Endothelial cell of umbilical vein (primary cell): ENCODE data around the gene IL17RD. TPM values are rescaled to one million over a fixed set of nuclear protein-coding genes. Genes with fewer than 3 reads are reported as not detected.

Source experiments
- BruUV-seq: library from RNA; stranded (reverse); fragments of 400-500 nt; replicated peaks from 2 replicates; lab custom pipeline; 2021; lab: Mats Ljungman, UMichigan
- CTCF ChIA-PET: fragments of 300-600, 350-600 bp; sonication (Branson Sonifier 250); formaldehyde crosslinking; loops from one replicate; lab custom pipeline; 2021; ENCODE audit warnings: antibody characterized with exemption, inconsistent platforms; lab: Charles Lee
- POLR2A ChIA-PET: fragments of 300-600, 350-600 bp; sonication (Branson Sonifier 250); formaldehyde crosslinking; loops from one replicate; lab custom pipeline; 2021; ENCODE audit warnings: antibody characterized with exemption, inconsistent platforms; lab: Charles Lee
- DNase-seq: peaks from one replicate; pipeline ENCODE4 v3.0.0-alpha.2; 2011; ENCODE audit warnings: low read depth, low spot score
- FAIRE-seq: peaks from 2 replicates; lab custom pipeline; 2011; peaks lifted over from hg19 to GRCh38; lab: Jason Lieb, UNC
- H2AFZ ChIP-seq: 2 replicates; pipeline ENCODE4 v1.6.0; 2012; ENCODE audit warnings: low read depth, low read length, control low read depth, inconsistent platforms
- H3K27ac ChIP-seq: 2 replicates; pipeline ENCODE4 v1.5.1; 2011; ENCODE audit warnings: low read depth, mild to moderate bottlenecking, control low read depth, low read length, moderate library complexity; ENCODE audit not compliant: insufficient read depth
- H3K27me3 ChIP-seq, 2 experiments: 2 replicates each; pipeline versions ENCODE4 v1.6.0 to v1.6.1; 2011; ENCODE audit warnings: low read length in 2 of 2, mixed read lengths in 1 of 2; ENCODE audit not compliant: control insufficient read depth in 2 of 2, insufficient read depth in 2 of 2
- H3K36me3 ChIP-seq, 2 experiments: 2 replicates in 1 of 2; 3 replicates in 1 of 2; pipeline ENCODE4 v1.5.1; 2011; ENCODE audit warnings: low read length in 2 of 2, mild to moderate bottlenecking in 1 of 2, moderate library complexity in 1 of 2; ENCODE audit not compliant: control insufficient read depth in 2 of 2, insufficient read depth in 2 of 2; ENCODE audit errors: extremely low read depth in 1 of 2
- H3K4me1 ChIP-seq: 3 replicates; pipeline ENCODE4 v1.5.1; 2011; ENCODE audit warnings: mild to moderate bottlenecking, low read length; ENCODE audit not compliant: control insufficient read depth, insufficient read depth; ENCODE audit errors: extremely low read depth
- H3K4me2 ChIP-seq: 2 replicates; pipeline ENCODE4 v1.6.1; 2011; ENCODE audit warnings: low read length, control low read depth, mixed read lengths; ENCODE audit not compliant: insufficient read depth
- H3K4me3 ChIP-seq, 3 experiments: fragments of 200-600 bp in 1 of 3; sonication (generic), shearing (Covaris generic) in 1 of 3; replicated peaks in 1 of 3; 2 replicates each; pipeline ENCODE4 v1.5.1; 2011 to 2016; ENCODE audit warnings: control low read depth in 3 of 3, low read length in 3 of 3, mild to moderate bottlenecking in 2 of 3, inconsistent platforms in 1 of 3, low read depth in 1 of 3, moderate library complexity in 1 of 3; ENCODE audit not compliant: insufficient read depth in 1 of 3
- H3K79me2 ChIP-seq: 2 replicates; pipeline ENCODE4 v1.6.0; 2012; ENCODE audit warnings: low read length, inconsistent platforms; ENCODE audit not compliant: control insufficient read depth, insufficient read depth
- H3K9ac ChIP-seq: replicated peaks from 2 replicates; pipeline ENCODE3; 2011; ENCODE audit warnings: low read length, control low read depth; ENCODE audit not compliant: insufficient read depth; ENCODE audit errors: extremely low read depth
- H3K9me1 ChIP-seq: replicated peaks from 3 replicates; pipeline ENCODE4 v1.6.0; 2011; ENCODE audit warnings: mild to moderate bottlenecking, low read length; ENCODE audit not compliant: control insufficient read depth, insufficient read depth; ENCODE audit errors: extremely low read depth
- H3K9me3 ChIP-seq: replicated peaks from 2 replicates; pipeline ENCODE4 v1.5.1; 2012; ENCODE audit warnings: low read length, inconsistent platforms; ENCODE audit not compliant: control insufficient read depth, insufficient read depth
- H4K20me1 ChIP-seq: replicated peaks from 2 replicates; pipeline ENCODE3; 2011; ENCODE audit warnings: mild to moderate bottlenecking, low read length; ENCODE audit not compliant: control insufficient read depth, insufficient read depth; ENCODE audit errors: extremely low read depth
- EZH2 ChIP-seq: IDR thresholded peaks from 2 replicates; pipeline ENCODE4 v1.6.1; 2012; ENCODE audit warnings: borderline replicate concordance, low read depth, mild to moderate bottlenecking, moderate library complexity, low read length, inconsistent platforms; ENCODE audit not compliant: severe bottlenecking
- FOS ChIP-seq: IDR thresholded peaks from 2 replicates; pipeline ENCODE4 v1.6.1; 2011; ENCODE audit warnings: mild to moderate bottlenecking, low read length, moderate library complexity, borderline replicate concordance; ENCODE audit not compliant: insufficient read depth
- GATA2 ChIP-seq: IDR thresholded peaks from 2 replicates; pipeline ENCODE4 v1.7.0; 2011; ENCODE audit warnings: low read depth, mild to moderate bottlenecking, moderate library complexity, mixed read lengths, low read length; ENCODE audit not compliant: insufficient read length, insufficient read depth
- MYC ChIP-seq: IDR thresholded peaks from one replicate; pipeline ENCODE4 v1.6.1; 2011; ENCODE audit warnings: mild to moderate bottlenecking, low read depth, low read length
- dilution Hi-C: fragments of 300-500 bp; cut with MboI; formaldehyde crosslinking; loops from one replicate; pipeline ENCODE4 v1.15.0; 2019; ENCODE audit warnings: low sequenced_read_pairs; ENCODE audit not compliant: extremely low pct_ligation_motif_present
- intact Hi-C: fragments of 100-400 bp; cut with micrococcal nuclease; formaldehyde crosslinking; loops from one replicate; pipeline ENCODE4 v1.10.0; 2022
- polyA plus RNA-seq, 4 experiments: library from polyadenylated mRNA; depleted of rRNA in 3 of 4; stranded (reverse) in 3 of 4; unstranded in 1 of 4; fragments of >200 nt; gene quantifications; 2 replicates each; pipeline versions ENCODE4 v1.2.1 to v1.2.3, GENCODE V29; 2011 to 2012; ENCODE audit warnings: missing spikeins in 1 of 4
- total RNA-seq: library from RNA; stranded (reverse); gene quantifications from 2 replicates; pipeline ENCODE4 v1.2.3, GENCODE V29; 2021
- TF ChIP-seq, protein P1 (sequence below): IDR thresholded peaks from 2 replicates; pipeline ENCODE4 v1.6.1; 2011; ENCODE audit not compliant: insufficient read depth, insufficient read length
- TF ChIP-seq, protein P2 (sequence below), 2 donors: IDR thresholded peaks; 1 replicate in 1 of 2; 2 replicates in 1 of 2; pipeline ENCODE4 v1.5.1; 2011; ENCODE audit warnings: low read length in 2 of 2, mild to moderate bottlenecking in 2 of 2, moderate library complexity in 2 of 2, control low read depth in 1 of 2, inconsistent platforms in 1 of 2, low read depth in 1 of 2; ENCODE audit not compliant: insufficient read depth in 1 of 2; ENCODE audit errors: extremely low read depth in 1 of 2

The IL17RD gene
- total and polyA plus RNA-seq, 2 donors (not counting 3 experiments of a cell fraction or from before 2014, with no cell fraction given): 0.36 to 0.93 TPM

DNA sequence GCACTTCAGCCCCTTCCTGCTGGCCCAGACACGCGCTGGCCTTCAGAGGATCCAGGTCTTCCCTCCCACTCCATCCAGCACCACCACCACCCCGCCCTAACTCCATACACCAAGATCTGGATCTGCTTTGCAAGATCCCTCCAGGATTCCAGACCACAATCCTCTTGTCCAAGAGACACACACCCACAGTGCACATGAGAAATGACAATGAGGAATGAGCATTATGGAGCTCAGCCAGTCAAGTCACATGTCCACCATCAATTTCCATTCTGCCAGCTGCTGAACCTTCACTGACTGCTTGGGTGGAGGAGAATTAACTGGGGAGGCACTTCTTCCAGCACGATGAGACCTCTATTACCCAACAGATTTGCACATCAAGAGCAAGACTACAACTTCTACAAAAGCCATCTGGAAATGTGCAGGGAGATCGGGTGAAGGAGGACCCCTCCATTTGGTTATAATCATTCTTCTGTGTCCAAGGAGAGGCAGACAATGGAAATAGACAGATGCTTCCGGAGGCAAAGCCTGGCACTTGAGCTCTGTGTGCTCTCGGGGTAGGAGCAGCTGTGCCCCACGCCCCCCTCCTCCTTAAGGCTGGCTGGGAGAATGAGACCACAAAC lies 117.0 kb downstream of the IL17RD start:
- Histone ChIP-seq H3K9me1 (no peaks in the 10 kb centered on the region), H3K9ac (no peak overlapping the region), H3K9me3 (no peaks in the 10 kb centered on the region), H3K4me2 (no peak overlapping the region), H3K4me3 (no peak overlapping the region), H3K27me3 (peaks cover 0 to 7% of the 10 kb centered on the region in 2 experiments), H2AFZ (no peak overlapping the region), H3K4me1 (no peaks in the 10 kb centered on the region), H3K36me3 (no peaks in the 10 kb centered on the region), H4K20me1 (no peaks in the 10 kb centered on the region), H3K79me2 (no peaks in the 10 kb centered on the region), H3K27ac (no peak overlapping the region)
- TF ChIP-seq, protein P1, sequence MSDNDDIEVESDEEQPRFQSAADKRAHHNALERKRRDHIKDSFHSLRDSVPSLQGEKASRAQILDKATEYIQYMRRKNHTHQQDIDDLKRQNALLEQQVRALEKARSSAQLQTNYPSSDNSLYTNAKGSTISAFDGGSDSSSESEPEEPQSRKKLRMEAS: no peak
- no peak for TF ChIP-seq EZH2
- TF ChIP-seq GATA2: no peak
- TF ChIP-seq FOS: no peak
- TF ChIP-seq, protein P2, sequence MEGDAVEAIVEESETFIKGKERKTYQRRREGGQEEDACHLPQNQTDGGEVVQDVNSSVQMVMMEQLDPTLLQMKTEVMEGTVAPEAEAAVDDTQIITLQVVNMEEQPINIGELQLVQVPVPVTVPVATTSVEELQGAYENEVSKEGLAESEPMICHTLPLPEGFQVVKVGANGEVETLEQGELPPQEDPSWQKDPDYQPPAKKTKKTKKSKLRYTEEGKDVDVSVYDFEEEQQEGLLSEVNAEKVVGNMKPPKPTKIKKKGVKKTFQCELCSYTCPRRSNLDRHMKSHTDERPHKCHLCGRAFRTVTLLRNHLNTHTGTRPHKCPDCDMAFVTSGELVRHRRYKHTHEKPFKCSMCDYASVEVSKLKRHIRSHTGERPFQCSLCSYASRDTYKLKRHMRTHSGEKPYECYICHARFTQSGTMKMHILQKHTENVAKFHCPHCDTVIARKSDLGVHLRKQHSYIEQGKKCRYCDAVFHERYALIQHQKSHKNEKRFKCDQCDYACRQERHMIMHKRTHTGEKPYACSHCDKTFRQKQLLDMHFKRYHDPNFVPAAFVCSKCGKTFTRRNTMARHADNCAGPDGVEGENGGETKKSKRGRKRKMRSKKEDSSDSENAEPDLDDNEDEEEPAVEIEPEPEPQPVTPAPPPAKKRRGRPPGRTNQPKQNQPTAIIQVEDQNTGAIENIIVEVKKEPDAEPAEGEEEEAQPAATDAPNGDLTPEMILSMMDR (IDR thresholded peaks at IDR 0.05; ENCODE audit: extremely low read depth in 1 of 2, insufficient read depth in 1 of 2, low read depth in 1 of 2, low read length in 2 of 2): no peak
- TF ChIP-seq MYC: no peak
- BruUV-seq: no TSS peak
- intact Hi-C loops: no loop called here
- DNase-seq (peak; percentile 25), FAIRE-seq (no peak)
- CTCF ChIA-PET: interaction anchor here (0.6 to 1.8 kb wide), 2 partner anchors 20 to 59 kb away, joined by 3 to 6 read pairs; no protein-coding TSS in a partner anchor
- dilution Hi-C loops: no loop called here
- POLR2A ChIA-PET: no interaction called here
